ENCODE data around the gene ZNF106. TPM values are rescaled to one million over a fixed set of nuclear protein-coding genes. Genes with fewer than 3 reads are reported as not detected.

Gene ZNF106
- total RNA-seq, 2 donors from 2014 or later, result 77.4 to 83.8 TPM

GRCh38 chr15:42385206-42385979 lies 105.5 kb downstream of the ZNF106 start:
- no peak overlapping the region for H3K27ac ChIP-seq
- DNase-seq (ENCODE audit: low spot score), result no peak
- H3K27me3 ChIP-seq (replicated peaks; ENCODE audit: insufficient read depth), result no peaks in the 10 kb centered on the region
- ATAC-seq (ENCODE audit: insufficient number of reproducible peaks, low FRiP score, low read depth), result no peak
- no peaks in the 10 kb centered on the region for H3K4me1 ChIP-seq (ENCODE audit: control insufficient read depth in 1 of 2, low read depth in 2 of 2)
- peaks cover 6% of the 10 kb centered on the region for H3K36me3 ChIP-seq
- TF ChIP-seq, protein P1, sequence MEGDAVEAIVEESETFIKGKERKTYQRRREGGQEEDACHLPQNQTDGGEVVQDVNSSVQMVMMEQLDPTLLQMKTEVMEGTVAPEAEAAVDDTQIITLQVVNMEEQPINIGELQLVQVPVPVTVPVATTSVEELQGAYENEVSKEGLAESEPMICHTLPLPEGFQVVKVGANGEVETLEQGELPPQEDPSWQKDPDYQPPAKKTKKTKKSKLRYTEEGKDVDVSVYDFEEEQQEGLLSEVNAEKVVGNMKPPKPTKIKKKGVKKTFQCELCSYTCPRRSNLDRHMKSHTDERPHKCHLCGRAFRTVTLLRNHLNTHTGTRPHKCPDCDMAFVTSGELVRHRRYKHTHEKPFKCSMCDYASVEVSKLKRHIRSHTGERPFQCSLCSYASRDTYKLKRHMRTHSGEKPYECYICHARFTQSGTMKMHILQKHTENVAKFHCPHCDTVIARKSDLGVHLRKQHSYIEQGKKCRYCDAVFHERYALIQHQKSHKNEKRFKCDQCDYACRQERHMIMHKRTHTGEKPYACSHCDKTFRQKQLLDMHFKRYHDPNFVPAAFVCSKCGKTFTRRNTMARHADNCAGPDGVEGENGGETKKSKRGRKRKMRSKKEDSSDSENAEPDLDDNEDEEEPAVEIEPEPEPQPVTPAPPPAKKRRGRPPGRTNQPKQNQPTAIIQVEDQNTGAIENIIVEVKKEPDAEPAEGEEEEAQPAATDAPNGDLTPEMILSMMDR (IDR thresholded peaks at IDR 0.05), result no peak
- no peaks in the 10 kb centered on the region for H3K9me3 ChIP-seq
- H3K4me3 ChIP-seq, result no peak overlapping the region

- TF ChIP-seq, protein P1 (IDR thresholded peaks at IDR 0.05), result no peak
- no peak overlapping the region for H3K27ac ChIP-seq
- no peaks in the 10 kb centered on the region for H3K9me3 ChIP-seq
- no peaks in the 10 kb centered on the region for H3K4me1 ChIP-seq (ENCODE audit: control insufficient read depth in 1 of 2, low read depth in 2 of 2)
- ATAC-seq (ENCODE audit: insufficient number of reproducible peaks, low FRiP score, low read depth) (no peak), DNase-seq (ENCODE audit: low spot score) (no peak)
- H3K4me3 ChIP-seq, result no peak overlapping the region
- H3K27me3 ChIP-seq (replicated peaks; ENCODE audit: insufficient read depth), result no peaks in the 10 kb centered on the region
- peaks cover 6% of the 10 kb centered on the region for H3K36me3 ChIP-seq
Observed at GRCh38 chr15:42384597-42384996, 106.3 kb downstream of the ZNF106 start.

- no peak overlapping the region for H3K27ac ChIP-seq
Observed at GRCh38 chr15:42378011-42378410, 112.9 kb downstream of the ZNF106 start.

DNA sequence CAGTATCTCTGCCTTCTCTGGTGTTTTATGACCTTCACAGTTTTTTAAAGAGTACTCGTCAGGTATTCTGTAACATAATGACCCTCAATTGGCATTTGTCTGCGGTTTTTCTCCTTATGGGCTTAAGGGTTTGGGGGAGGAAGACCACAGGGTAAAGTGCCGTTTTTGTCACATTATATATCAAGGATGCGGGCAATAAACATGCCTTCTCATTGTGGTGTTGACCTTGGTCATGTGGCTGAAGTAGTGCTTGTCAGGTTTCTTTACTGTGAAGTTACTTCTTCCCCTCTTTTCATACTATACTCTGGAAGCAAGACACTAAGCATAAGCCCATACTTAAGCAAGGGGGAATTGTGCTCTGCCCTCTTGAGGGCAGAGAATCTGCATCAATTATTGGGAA lies 115.0 kb downstream of the ZNF106 start:
- Histone ChIP-seq H3K4me1 (ENCODE audit: control insufficient read depth in 1 of 2, low read depth in 2 of 2) (no peaks in the 10 kb centered on the region), H3K9me3 (no peaks in the 10 kb centered on the region), H3K27me3 (replicated peaks; ENCODE audit: insufficient read depth) (no peaks in the 10 kb centered on the region), H3K36me3 (no peaks in the 10 kb centered on the region), H3K4me3 (no peak overlapping the region), H3K27ac (no peak overlapping the region)
- ATAC-seq (ENCODE audit: insufficient number of reproducible peaks, low FRiP score, low read depth) (no peak), DNase-seq (ENCODE audit: low spot score) (no peak)
- TF ChIP-seq, protein P1 (IDR thresholded peaks at IDR 0.05), result no peak

More at GRCh38 chr15:42378011-42378410, 112.9 kb downstream of the ZNF106 start:
- Histone ChIP-seq H3K36me3 (no peaks in the 10 kb centered on the region), H3K27me3 (replicated peaks; ENCODE audit: insufficient read depth) (no peaks in the 10 kb centered on the region), H3K4me3 (no peak overlapping the region), H3K9me3 (no peaks in the 10 kb centered on the region), H3K4me1 (ENCODE audit: control insufficient read depth in 1 of 2, low read depth in 2 of 2) (no peaks in the 10 kb centered on the region)
- TF ChIP-seq, protein P1 (IDR thresholded peaks at IDR 0.05), result no peak
- no peak for ATAC-seq (ENCODE audit: insufficient number of reproducible peaks, low FRiP score, low read depth)
- DNase-seq (ENCODE audit: low spot score), result no peak

DNA sequence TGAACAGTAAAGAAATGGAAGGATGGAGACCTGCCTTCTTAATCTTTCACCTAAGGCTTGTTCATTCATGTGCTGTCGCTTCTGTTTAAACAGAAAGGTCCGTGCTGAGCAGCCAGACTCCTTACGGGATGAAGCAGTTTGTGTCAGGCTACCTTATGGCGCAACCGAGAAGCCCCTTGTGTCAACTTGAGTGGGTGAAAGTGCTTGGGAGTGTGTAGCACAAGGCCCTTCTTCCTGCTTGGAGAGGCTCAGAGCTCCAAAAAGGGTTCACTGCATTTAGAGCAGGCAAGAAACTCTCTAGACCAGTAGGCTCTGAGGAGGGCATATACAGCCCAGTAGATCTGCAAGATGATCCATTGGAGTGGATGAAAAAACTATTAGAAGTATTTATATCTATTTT lies 115.7 kb downstream of the ZNF106 start:
- H3K4me3 ChIP-seq, result no peak overlapping the region
- no peaks in the 10 kb centered on the region for H3K36me3 ChIP-seq
- no peak overlapping the region for H3K27ac ChIP-seq
- no peak for DNase-seq (ENCODE audit: low spot score)
- TF ChIP-seq, protein P1 (IDR thresholded peaks at IDR 0.05), result no peak
- no peaks in the 10 kb centered on the region for H3K9me3 ChIP-seq
- no peaks in the 10 kb centered on the region for H3K4me1 ChIP-seq (ENCODE audit: control insufficient read depth in 1 of 2, low read depth in 2 of 2)
- no peaks in the 10 kb centered on the region for H3K27me3 ChIP-seq (replicated peaks; ENCODE audit: insufficient read depth)
- no peak for ATAC-seq (ENCODE audit: insufficient number of reproducible peaks, low FRiP score, low read depth)

Data from thoracic aorta (tissue), 2 donors.